ENCODE measurements around the gene AHCYL1. TPM values are rescaled to one million over a fixed set of nuclear protein-coding genes. Genes with fewer than 3 reads are reported as not detected.

Gene AHCYL1
- total and polyA plus RNA-seq, 2 donors (not counting 1 experiment from before 2014, with no cell fraction given): 24.3 to 51.4 TPM

DNA sequence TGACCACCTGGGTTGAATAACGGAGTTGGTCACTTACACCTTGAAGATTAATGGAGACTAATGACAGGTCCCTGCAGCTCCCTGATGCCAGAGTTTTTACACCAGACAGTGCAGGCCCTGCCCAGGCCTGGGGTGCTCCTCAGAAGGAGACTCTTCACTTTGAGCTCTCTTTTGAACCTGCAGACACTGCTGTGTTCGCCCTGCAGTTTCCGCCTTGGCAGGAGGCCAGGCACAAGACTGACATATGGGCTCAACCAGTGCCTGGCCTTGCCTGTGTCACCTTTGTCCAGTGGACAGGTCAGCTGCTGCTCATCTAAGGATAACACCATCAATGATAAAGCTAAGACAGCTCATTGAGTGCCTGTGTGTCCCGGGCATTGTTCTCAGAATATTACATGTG, 55.1 kb downstream of the AHCYL1 start:
- no peak overlapping the region for H3K4me3 Mint-ChIP-seq
- peaks cover 8 to 11% of the 10 kb centered on the region in 2 donors for H3K4me1 ChIP-seq (ENCODE audit: control insufficient read depth in 2 of 2, insufficient read depth in 2 of 2, low read length in 2 of 2)
- POLR2A ChIA-PET: no interaction called here
- no peaks in the 10 kb centered on the region for H3K27me3 Mint-ChIP-seq
- peaks cover 19% of the 10 kb centered on the region for H3K4me1 Mint-ChIP-seq
- no peak overlapping the region for H3K4me2 ChIP-seq (replicated peaks; ENCODE audit: low read depth, low read length, poor library complexity, severe bottlenecking)
- H3K27ac Mint-ChIP-seq: no peak overlapping the region
- no peaks in the 10 kb centered on the region for H3K9me3 ChIP-seq (ENCODE audit: control extremely low read depth in 1 of 3, control insufficient read depth in 2 of 3, insufficient read depth in 1 of 3, low read length in 2 of 3)
- TF ChIP-seq EZH2 (IDR thresholded peaks at IDR 0.05; ENCODE audit: borderline replicate concordance, insufficient read depth, low read depth, low read length, poor library complexity, severe bottlenecking): no peak
- TF ChIP-seq, protein P1, sequence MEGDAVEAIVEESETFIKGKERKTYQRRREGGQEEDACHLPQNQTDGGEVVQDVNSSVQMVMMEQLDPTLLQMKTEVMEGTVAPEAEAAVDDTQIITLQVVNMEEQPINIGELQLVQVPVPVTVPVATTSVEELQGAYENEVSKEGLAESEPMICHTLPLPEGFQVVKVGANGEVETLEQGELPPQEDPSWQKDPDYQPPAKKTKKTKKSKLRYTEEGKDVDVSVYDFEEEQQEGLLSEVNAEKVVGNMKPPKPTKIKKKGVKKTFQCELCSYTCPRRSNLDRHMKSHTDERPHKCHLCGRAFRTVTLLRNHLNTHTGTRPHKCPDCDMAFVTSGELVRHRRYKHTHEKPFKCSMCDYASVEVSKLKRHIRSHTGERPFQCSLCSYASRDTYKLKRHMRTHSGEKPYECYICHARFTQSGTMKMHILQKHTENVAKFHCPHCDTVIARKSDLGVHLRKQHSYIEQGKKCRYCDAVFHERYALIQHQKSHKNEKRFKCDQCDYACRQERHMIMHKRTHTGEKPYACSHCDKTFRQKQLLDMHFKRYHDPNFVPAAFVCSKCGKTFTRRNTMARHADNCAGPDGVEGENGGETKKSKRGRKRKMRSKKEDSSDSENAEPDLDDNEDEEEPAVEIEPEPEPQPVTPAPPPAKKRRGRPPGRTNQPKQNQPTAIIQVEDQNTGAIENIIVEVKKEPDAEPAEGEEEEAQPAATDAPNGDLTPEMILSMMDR (IDR thresholded peaks at IDR 0.05): no peak
- H2AFZ ChIP-seq (ENCODE audit: insufficient read depth, low read depth, low read length, poor library complexity, severe bottlenecking): no peak overlapping the region
- no peak overlapping the region for H3K27ac ChIP-seq (ENCODE audit: low read length in 2 of 2)
- H3K27me3 ChIP-seq (replicated peaks in 1 of 4; ENCODE audit: control extremely low read depth in 1 of 4, control insufficient read depth in 3 of 4, insufficient read depth in 4 of 4, low read length in 3 of 4): no peaks in the 10 kb centered on the region
- intact Hi-C loops (cut with micrococcal nuclease): no loop called here
- DNase-seq (no peak), ATAC-seq (ENCODE audit: low read depth) (no peak)
- H3K4me3 ChIP-seq (ENCODE audit: control extremely low read depth in 1 of 5, extremely low read depth in 1 of 5, insufficient read depth in 1 of 5, low read depth in 2 of 5, low read length in 4 of 5): no peak overlapping the region
- H4K20me1 ChIP-seq (ENCODE audit: control insufficient read depth, insufficient read depth, low read length, poor library complexity, severe bottlenecking): peaks cover 23% of the 10 kb centered on the region
- H3K9ac ChIP-seq (ENCODE audit: low read length): no peak overlapping the region
- WGBS (ENCODE audit: insufficient coverage): 100% methylated on average over 3 of the region's 4 CpGs
- peaks cover 33% of the 10 kb centered on the region for H3K79me2 ChIP-seq (ENCODE audit: control insufficient read depth, insufficient read depth, low read length)
- H3K9me3 Mint-ChIP-seq (ENCODE audit: insufficient read depth): no peaks in the 10 kb centered on the region
- CTCF ChIA-PET: interaction anchor here (1.0 to 9.6 kb wide), 3 partner anchors 11 to 55 kb away, joined by 3 to 67 read pairs (median 4); partner anchors contain the start of gene AHCYL1
- peaks cover 4 to 74% of the 10 kb centered on the region in 2 experiments for H3K36me3 ChIP-seq (replicated peaks in 1 of 2; ENCODE audit: control extremely low read depth in 1 of 2, control insufficient read depth in 1 of 2, extremely low read depth in 1 of 2, insufficient read depth in 2 of 2, low read length in 1 of 2)

DNA sequence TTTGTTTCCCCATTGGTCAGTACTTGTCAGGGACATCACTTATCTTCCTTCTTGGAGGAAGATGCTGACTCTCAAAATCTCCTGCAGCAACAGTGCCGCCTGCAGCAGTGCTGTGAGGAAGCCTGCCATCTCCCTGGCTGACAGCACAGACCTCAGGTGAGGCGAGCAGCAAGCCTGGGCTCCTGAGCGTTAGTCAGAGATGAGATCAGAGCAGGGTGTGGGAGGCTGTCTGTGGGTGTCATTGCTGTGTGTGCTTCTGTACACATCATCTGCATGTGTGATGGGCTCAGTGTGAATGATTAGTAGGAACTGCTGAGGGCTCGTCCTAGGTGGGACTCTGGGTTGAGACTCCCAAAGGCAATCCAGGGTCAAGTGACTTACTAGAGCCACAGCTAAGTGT, 56.0 kb downstream of the AHCYL1 start:
- H3K4me3 ChIP-seq (ENCODE audit: control extremely low read depth in 1 of 5, extremely low read depth in 1 of 5, insufficient read depth in 1 of 5, low read depth in 2 of 5, low read length in 4 of 5): no peak overlapping the region
- POLR2A ChIA-PET: no interaction called here
- intact Hi-C loops (cut with micrococcal nuclease): no loop called here
- peaks cover 23% of the 10 kb centered on the region for H4K20me1 ChIP-seq (ENCODE audit: control insufficient read depth, insufficient read depth, low read length, poor library complexity, severe bottlenecking)
- Mint-ChIP-seq H3K4me1 (peaks cover 13% of the 10 kb centered on the region), H3K27ac (no peak overlapping the region), H3K4me3 (no peak overlapping the region), H3K27me3 (no peaks in the 10 kb centered on the region), H3K9me3 (ENCODE audit: insufficient read depth) (no peaks in the 10 kb centered on the region)
- no peak overlapping the region for H2AFZ ChIP-seq (ENCODE audit: insufficient read depth, low read depth, low read length, poor library complexity, severe bottlenecking)
- DNase-seq (no peak), ATAC-seq (ENCODE audit: low read depth) (no peak)
- H3K4me1 ChIP-seq (ENCODE audit: control insufficient read depth in 2 of 2, insufficient read depth in 2 of 2, low read length in 2 of 2): peaks cover 3 to 4% of the 10 kb centered on the region in 2 donors
- H3K9me3 ChIP-seq (ENCODE audit: control extremely low read depth in 1 of 3, control insufficient read depth in 2 of 3, insufficient read depth in 1 of 3, low read length in 2 of 3): no peaks in the 10 kb centered on the region
- H3K27me3 ChIP-seq (replicated peaks in 1 of 4; ENCODE audit: control extremely low read depth in 1 of 4, control insufficient read depth in 3 of 4, insufficient read depth in 4 of 4, low read length in 3 of 4): no peaks in the 10 kb centered on the region
- H3K9ac ChIP-seq (ENCODE audit: low read length): no peak overlapping the region
- WGBS (ENCODE audit: insufficient coverage): 100% methylated on average over 3 of the region's 4 CpGs
- TF ChIP-seq, protein P1 (IDR thresholded peaks at IDR 0.05): no peak
- no peak for TF ChIP-seq EZH2 (IDR thresholded peaks at IDR 0.05; ENCODE audit: borderline replicate concordance, insufficient read depth, low read depth, low read length, poor library complexity, severe bottlenecking)
- no peak overlapping the region for H3K27ac ChIP-seq (ENCODE audit: low read length in 2 of 2)
- CTCF ChIA-PET: interaction anchor here (1.4 to 9.6 kb wide), 4 partner anchors 12 to 56 kb away, joined by 3 to 67 read pairs (median 10); partner anchors contain the start of gene AHCYL1
- H3K36me3 ChIP-seq (replicated peaks in 1 of 2; ENCODE audit: control extremely low read depth in 1 of 2, control insufficient read depth in 1 of 2, extremely low read depth in 1 of 2, insufficient read depth in 2 of 2, low read length in 1 of 2): peaks cover 4 to 83% of the 10 kb centered on the region in 2 experiments
- peaks cover 24% of the 10 kb centered on the region for H3K79me2 ChIP-seq (ENCODE audit: control insufficient read depth, insufficient read depth, low read length)
- no peak overlapping the region for H3K4me2 ChIP-seq (replicated peaks; ENCODE audit: low read depth, low read length, poor library complexity, severe bottlenecking)

Data from B cell (primary cell).